SW 1271 (cell line): ENCODE results near the gene ACADS.

Experiments used
- DNase-seq, 2 experiments: peaks; one replicate each; lab custom pipeline; 2025; lab: John Stamatoyannopoulos, UW

The ACADS gene

DNA sequence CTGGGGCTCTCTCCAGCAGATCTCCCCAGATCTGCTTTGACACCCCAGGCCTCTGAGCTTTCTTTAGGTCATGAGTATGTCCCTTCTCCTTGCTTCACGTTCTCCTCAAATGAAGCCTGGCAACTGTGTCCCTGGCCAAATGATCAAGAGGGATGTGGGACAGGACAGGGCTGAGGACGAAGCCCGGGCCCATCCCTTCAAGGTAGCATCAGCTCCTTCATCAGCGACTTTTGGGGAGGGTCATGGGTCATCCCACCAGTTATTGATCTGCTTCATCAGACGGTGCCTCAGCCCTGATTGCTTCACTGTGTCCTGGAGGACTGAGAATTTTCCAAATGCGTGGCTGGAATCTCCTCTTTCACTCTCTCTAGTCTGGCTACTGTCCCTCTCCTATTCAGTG, 32.3 kb downstream of the ACADS start:
- DNase-seq = no peak

DNA sequence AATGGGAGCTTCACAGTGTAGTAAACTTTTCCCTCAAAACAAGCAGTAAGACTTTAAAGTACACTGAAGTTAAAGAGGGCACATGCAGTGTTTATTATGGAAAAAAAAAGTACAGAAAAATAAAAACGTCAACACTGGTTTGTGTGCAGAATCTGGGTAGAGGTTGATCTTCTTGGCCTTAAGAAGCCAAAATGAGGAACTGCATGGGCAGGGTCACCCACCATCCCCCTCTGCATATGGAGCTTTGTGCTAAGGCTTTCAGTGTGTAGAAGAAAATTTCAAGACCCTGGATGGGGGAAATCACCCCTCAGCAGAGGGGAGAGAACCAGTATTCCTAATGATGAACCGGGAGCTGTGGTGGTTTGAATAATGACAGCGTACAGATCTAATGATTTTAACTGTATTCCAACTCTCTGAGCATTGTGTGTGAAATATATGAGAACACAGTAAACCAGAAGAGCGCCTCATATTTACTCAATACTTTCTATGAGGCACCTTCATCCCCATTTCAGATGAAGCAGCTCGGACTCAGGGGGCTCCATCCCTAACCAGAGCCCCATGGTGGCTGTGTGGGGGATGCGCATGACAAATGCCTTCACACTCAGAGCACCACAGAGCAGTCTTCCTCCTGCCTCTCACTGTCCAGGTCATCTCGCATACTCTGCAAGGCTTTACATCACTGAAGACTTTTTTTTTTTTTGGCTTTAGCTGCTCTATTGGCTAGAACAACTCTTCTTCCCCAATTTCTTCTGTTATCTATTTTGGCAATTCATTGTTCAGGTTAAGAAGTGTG, 33.4 kb downstream of the ACADS start:
- DNase-seq = no peak

DNA sequence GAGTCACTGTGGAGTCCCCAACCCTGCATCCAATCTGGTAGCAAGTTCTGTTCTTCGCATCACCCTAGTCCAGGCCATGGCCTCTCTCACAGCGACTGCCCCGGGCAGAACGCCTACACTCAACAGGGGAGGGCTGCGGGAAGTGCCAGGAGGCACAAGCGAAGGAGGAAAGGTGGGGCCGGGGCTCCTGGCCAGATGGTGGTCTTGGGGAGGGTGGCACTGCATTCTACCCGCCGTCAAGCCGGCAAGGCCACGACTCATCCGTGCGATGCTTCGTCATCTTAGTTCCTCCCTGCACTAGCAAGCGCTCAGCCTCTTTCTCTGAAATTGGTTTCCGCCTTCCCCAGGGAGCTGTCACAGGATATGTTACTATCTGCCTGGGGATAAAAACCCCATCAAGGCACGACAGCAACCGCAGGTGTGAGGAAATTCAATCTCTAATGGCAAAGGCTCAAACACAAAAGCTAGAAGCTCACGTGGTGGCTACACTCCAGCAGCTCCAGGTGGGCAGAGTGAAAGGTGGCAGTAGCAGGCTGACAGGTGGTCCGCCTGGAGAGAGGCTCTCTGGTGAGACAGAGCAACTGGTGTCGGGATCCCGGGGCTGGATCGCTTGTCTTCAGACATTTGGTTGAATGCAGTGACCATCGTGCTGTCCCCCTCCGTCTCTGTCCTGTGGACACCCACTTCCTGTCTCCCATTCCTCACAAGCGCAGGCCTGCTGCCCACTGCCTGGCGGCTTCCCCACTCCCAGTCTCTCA, 34.1 kb downstream of the ACADS start:
- DNase-seq = no peak

DNA sequence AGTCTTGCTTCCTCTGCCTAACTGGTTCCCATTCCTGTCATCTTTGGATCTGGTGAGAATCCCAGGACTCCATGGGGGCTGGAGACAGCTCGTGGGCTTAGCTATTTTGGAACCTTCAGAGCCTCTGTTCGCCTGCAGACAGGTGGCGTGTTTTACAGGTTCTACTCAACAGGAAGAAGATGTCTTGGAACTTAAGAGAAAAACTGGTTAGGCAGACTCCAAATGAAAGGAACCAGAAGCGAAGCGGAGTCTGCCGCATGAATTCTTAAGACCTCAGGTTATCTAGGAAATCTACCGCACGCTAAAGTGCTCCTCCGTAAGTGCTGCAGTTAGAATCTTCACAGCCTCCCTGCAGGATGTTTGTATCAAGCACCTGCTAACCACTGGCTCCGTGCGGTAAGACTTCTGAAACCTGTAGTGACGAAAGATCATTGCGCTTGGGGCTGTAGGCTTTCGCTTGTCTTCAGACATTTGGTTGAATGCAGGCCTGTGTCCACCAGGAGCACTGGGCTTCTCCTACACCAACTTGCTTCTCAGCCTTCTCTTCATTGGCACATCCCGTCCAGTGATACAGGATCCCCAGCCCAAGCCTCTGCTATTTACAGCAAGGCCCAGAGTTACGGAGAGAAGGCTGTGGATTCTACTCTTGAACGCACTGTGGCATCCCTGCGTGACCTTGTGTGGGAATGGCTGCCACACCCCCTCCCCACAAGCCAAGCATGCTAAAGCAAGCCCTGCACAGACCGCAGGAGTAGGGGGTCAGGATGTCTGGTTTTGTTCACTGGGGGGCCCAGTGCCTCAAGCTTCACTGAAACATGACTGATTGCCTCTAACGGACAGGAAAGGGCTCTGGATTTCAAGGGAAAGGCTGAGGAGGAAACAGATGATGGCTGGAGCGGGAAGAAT, 35.0 kb downstream of the ACADS start:
- DNase-seq = no peak

DNA sequence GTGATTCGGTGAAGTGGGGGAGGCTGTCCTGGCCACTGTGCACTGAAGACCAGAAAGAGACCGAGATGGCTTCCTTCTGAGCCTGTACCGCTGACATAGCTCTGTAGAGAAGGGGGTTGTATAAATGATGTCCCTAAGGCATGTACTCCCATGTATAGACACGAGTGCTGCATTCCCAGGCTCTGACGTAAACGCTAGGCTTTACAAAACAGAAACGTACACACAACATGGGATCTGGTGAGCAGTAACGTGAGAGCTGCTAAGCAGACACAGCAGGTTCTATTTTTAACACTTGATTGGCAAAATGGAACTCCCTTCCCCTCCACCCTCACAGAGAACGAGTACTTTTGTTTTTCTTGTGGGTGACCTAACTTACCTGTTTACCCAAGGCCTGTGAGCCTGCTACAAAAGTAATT, 35.9 kb downstream of the ACADS start:
- DNase-seq = no peak

DNA sequence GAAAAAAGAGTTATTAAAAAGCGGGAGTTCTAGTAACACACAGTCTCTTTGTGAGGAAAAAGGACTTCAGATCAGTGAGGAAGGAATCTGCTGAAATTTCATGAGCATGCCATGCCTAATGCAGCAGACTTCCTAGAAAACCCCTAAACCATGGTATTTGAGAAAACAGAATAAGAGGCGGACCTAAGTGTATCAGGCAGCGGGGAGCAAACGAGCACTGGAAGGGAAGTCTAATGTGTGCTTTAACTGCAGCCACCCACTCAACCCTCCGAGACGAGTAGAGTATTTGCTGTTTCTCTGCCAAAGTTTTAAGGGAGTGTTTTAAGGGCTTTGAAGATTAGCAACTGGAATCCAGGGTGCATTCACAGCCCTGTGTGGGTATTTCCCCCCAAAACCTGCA, 36.5 kb downstream of the ACADS start:
- no peak for DNase-seq

DNA sequence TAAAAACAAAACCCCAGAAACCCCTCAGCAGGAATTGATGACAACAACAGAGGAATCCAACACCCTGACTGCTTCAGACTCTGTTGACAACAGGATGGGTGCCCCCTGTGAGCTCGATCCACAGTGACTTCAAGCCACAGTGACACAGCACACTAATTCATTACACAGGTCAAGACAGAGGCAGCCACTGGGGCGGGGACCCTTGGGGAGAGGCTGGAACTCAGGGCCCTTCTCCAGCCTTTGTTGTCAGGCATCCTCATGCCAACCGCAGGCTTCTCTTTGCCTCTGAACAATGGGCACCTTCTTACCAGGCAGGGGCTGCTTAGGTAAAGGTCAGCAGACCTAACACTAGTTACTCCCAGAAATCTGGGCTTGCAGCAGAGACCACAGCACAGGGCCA, 37.6 kb downstream of the ACADS start:
- DNase-seq = no peak

DNA sequence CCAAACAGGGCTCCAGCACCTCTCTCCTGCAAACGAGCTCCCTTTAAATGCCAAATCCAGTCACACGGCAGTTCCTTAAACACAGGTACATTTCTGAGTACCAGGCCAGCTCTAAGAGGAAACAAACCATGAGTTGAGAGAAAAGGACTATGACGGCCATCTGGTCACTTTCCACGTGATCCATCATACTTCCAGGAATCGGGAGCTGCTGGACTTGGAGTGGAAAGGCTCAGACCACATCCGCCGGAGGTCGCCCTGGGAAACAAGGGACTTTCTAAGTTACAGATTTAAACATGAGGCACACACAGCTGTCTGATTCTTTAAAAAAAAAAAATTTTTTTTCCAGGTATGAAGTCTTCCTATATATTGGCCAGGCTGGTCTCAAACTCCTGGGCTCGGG, 39.2 kb downstream of the ACADS start:
- no peak for DNase-seq

DNA sequence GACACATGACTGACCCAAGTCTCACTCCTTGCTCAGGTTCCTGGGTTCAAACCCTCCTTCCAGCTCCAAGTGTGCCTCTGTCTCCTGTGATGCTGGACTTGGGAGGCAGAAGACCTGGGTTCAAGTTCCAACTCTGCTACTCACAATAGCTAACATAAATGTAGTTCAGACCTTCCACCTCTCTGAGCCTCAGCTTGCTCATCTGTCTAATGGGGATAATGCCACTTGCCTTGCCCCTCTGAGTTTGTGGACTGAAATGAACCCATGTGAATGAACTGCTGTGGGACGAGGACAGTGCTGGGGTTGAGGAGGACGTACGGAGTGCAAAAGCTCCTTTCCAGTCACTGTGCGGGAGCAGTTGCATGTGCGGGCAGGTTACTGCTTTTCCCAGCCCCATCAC, 40.9 kb downstream of the ACADS start:
- DNase-seq = no peak

DNA sequence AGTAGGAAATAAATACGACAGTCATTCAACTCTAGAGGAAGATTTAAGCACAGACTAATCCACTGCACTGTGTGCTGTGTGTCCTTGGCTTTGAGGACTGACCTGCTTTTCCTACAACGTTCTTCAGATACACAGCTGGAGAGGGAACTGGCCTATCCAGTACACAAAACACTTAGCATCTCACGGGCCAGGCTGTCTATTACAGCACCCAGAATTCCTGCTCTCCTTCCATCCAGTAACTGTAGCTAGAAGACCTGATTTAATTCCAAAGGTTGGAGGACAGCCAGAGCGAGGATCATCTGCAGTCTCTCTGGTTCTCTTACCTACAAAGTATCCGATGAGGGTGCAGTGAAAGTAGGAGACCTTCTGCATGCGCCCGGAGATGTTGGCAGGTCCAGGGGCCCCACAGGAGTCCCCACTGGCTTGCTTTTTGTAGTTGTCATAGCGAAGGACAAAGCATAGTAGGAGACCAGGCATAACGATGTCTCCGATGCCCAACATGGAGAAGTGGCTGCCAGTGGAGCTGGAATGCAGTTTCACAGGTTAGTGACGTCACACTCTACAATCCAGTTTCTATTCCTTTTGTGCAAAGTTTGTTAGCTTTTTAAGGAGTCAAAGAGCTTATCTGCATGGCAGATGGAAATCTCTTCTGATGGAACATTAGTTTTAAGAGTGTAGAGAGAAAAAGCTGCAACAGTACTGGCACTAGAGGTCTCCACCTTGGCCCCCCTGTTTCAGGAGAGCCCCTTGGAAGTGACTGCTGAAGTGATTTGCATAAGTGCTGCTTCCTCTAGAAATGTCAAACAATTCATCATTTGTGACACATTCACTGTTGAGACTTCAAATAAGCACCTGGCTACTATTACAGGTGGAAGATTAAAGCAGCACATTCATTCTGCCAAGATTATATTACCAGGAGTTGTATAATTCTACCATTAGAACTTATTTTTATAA, 41.7 kb downstream of the ACADS start:
- no peak for DNase-seq

DNA sequence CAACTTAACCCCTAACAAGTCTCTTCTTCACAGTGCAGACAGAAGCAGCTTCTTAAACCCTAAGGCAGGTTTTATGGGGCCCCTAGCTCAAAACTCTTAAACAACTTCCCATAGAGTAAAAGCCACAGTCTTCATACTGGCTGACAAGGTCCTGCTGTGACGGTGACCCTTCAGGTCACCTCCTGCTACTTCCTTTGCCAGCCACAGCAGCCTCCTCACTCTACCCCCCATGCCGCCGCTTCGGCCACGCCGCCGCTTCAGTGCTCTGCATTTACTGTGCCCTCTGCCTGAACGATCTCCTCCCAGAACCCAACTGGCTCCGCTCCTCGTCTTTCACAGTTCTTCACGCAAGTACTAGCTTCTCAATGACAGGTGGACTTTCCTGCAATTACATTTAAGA, 45.5 kb downstream of the ACADS start:
- DNase-seq = no peak

DNA sequence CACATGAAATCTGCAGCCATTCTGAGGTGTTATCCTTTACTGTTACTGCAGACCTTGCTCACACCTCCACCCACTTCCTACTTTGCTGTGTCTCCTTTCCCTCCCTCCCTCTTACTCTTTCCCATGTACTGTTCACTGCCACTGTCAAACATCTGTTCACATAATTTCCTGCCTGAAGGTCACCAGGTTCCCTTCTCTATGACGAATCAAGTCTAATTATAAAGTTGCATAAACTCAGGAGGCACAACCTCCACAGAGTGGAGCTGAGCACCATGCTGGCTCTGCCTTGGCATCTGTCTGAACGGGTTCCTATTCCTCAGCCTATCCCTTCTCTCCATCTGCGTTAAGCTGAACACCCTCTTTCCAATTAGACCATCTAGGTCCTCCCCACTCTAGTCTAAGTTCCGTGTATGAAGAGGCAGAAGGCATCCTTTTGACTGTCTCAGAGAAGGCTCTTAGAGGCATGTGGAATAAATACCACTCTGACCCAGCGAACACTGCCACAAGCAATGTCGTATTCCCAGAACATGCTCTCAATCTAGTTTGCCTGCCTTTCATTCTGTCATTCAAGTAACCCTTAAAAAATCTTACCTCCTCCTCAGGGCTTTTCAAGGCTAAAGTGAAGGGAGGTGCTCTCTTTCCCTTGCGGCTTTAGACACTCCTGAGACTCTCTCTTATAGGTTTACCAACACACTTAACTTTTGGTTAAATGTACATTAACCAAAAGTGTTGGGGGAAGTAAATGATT, 48.7 kb downstream of the ACADS start:
- DNase-seq = no peak

DNA sequence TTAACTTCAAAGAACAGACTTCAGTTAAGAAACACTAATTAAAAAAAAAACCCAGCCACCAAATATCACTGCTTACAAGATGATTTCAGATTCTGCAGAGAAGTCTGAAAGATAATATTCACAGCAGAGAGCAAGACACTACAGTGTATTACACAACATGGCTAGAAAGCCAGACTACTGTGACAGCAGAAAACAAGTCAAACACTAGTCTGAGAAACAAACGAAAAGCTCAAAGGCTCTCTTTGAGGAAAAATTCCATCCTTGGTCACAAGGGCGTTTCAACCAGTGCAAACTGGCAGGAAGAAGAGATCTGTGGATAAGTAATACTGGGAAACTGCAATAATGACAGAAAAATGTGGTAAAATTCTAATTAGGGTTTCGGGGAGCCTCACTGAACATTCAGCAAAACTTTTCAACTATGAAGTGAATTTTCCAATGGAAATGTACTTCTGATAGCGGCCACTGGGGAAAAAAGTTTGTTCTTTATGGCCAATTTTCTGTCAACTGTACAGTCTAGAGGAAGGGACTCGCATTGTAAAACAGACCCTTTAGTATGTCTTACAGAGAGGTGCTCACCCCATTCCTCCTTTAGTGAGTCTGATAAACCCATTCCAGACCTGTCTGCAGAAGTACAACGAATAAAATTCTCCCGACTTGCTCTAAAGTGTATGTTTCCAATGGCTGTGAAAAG, 50.4 kb downstream of the ACADS start:
- DNase-seq = no peak

DNA sequence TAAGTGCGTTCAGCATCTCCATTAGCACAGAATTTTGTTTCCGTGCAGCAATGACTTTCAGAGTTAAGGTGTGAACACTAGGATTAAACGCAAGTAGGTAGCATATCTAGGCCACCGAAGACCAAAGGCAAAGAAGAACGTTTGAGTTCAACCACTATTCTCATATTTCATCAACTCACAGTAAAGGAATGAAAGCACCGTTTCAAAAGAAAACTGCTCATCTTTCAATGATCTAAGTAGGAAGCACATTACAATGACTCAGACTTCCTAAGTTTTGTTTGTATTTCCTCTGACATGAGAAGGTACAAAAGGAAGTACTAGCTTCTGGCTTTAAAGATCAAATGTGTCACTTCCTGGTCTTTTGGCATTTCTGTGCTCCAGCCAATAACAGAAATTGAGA, 57.6 kb downstream of the ACADS start:
- peak; percentile 63 to 80 for DNase-seq

DNA sequence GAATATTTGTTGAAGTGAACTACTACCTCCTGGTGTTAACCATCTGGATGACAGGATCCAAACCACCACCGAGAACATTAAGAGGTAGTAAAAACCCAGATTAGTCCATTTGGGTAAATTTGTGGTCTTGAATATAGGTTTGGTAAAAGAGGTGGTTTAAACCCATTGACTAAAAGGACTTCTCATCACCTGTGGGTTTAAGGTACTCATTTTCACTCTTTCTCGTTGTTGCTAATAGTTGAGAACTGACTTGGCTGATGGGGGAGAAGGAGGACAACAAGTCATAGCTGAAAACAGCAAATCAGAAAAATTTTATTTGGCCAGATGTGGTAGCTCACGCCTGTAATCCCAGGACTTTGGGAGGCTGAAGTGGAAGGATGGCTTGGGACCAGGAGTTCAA, 59.2 kb downstream of the ACADS start:
- no peak for DNase-seq

DNA sequence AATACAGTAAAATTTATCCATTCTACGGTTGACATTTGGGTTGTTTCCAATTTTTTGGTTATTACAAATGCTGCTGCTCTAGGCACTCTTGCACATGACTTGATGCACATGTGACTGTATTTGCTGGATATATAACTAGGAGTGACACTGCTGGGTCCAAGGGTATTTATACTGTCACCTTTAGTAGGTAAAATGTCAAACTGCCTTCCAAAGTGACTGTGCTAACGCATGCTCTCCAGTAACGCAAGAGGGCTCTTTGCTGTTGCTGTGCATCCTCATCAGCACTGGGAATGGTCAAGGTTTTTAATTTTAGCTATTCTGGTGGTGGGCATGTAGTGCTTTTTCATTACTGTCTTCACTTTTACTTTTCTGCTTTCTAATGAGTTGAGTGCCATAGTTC, 62.3 kb downstream of the ACADS start:
- no peak for DNase-seq
